ENCODE results near the gene NRXN3.

The NRXN3 gene

DNA sequence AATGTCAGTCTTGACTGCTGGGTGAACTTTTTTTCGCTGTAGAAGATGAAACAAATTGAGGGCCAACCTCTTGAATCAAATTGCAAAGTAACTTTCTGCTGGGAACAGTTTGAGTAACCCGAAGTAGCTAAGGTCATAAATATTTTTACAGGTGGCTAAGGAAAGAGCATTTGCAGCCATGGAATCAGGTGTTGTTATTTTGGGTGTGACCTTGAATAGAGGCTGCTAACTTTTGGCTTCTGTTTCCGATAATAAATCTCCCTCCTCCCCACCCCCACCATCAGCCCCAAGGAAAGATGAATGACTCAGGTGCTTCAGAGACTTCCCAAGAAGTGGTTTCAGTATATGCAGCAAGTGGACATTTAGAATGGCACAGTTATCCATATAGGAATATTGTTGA is 1469.4 kb downstream of the NRXN3 start:
- no peak for DNase-seq (ENCODE audit: low read depth)

- no peak for DNase-seq (ENCODE audit: low read depth)
These were observed 1471.2 kb downstream of the NRXN3 start for GRCh38 chr14:79641371-79641770.

- no peak for DNase-seq (ENCODE audit: low read depth)
These were observed 1473.0 kb downstream of the NRXN3 start for GRCh38 chr14:79643132-79643531.

GRCh38 chr14:79645753-79646362 is 1475.7 kb downstream of the NRXN3 start:
- no peak for DNase-seq (ENCODE audit: low read depth)

DNA sequence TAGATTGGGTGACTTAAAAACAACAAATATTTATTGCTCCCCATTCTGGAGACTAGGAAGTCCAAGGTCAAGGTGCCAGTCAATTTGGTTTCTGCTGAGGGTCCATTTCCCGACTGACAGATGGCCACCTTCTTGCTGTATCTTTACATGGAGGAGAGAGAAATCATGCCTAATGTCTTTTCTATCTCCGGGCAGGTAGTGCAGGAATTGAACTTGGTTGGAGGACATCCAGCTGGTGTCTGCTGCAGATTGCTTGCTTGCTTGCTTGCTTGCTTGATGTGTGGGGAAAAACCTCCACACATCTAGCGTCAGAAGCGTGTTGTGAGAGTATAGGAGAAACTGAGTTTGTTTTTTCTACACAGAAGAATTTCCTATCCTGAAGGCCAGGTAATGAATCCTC is 1479.7 kb downstream of the NRXN3 start:
- DNase-seq (ENCODE audit: low read depth): no peak

DNA sequence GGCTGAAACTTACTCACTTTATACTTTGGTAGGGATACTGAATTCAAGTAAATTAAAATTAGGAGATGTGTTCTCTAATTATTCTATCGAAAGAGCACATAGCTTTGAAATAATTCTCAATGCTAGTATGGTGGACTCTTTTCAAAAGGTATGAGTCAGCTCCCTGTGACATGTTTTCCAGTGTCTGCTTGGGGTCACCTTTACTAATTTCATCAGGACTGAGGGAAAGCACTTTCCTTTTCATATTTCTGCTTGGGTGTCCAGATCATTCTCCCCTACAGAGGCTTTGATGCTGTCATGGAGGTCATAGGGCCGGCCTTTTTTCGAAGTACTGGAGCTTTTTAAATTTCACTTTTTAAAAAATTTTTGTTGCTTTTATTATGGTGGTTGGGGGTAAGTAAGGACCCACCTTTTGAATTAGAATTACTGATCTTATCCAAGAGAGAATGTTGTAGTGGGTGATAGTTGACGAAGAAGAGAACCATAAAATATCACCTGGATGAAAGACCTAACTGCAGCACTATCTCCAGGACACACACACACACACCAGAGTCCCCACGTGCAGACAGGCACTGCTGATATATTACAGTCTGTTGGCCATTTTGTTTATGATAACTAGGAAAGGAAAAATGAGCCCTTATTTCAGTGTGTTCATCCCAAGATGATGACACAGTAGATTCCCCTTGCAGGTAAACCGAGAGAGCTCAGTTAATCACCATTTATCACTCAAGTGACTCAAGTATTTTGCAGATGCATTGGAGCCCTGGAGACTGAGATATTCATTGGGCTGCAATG is 1482.5 kb downstream of the NRXN3 start:
- DNase-seq (ENCODE audit: low read depth): no peak

GRCh38 chr14:79656056-79656455 is 1485.9 kb downstream of the NRXN3 start:
- no peak for DNase-seq (ENCODE audit: low read depth)

GRCh38 chr14:79656496-79656895 is 1486.3 kb downstream of the NRXN3 start:
- DNase-seq (ENCODE audit: low read depth): no peak

- no peak for DNase-seq (ENCODE audit: low read depth)
These were observed 1488.0 kb downstream of the NRXN3 start for GRCh38 chr14:79658221-79658620.

- DNase-seq (ENCODE audit: low read depth): no peak
These were observed 1488.6 kb downstream of the NRXN3 start for GRCh38 chr14:79658769-79659168.

GRCh38 chr14:79660053-79660939 is 1490.1 kb downstream of the NRXN3 start:
- DNase-seq (ENCODE audit: low read depth): no peak

DNA sequence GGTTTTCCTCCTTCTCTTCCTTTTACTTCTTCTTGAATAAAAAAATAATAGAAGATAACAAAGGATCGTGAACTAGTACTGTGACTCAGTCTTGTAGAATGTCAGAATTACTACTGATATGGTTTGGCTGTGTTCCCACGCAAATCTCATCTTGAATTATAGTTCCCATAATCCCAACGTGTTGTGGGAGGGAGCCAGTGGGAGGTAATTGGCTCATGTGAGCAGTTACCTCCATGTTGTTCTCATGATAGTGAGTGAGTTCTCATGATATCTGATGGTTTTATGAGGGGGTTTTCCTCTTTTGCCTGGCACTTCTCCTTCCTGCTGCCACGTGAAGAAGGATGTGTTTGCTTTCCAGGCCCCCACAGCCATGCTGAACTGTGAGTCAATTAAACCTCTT is 1491.6 kb downstream of the NRXN3 start:
- DNase-seq (ENCODE audit: low read depth): peak; percentile 5

GRCh38 chr14:79663453-79663852 is 1493.3 kb downstream of the NRXN3 start:
- no peak for DNase-seq (ENCODE audit: low read depth)

DNA sequence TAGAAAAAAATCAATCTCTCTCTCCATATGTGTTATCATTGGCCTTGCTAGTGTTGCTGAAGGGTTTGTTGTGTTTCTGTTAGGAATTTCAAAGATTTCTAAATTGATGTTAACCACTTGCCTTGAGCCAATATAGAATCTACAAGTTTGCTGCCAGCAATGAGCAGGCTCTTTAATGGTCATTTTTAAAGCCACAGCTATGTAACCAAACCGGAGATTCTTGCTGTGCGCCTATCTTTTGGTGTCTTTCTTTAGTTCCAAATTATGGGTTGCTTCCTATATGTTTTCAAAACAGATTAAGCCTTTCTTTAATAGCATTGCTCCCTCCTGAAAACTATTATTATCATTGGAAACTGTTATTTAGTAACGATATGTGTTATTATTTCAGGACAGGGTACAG is 1495.4 kb downstream of the NRXN3 start:
- DNase-seq (ENCODE audit: low read depth): no peak

GRCh38 chr14:79668951-79669350 is 1498.8 kb downstream of the NRXN3 start:
- DNase-seq (ENCODE audit: low read depth): no peak

DNA sequence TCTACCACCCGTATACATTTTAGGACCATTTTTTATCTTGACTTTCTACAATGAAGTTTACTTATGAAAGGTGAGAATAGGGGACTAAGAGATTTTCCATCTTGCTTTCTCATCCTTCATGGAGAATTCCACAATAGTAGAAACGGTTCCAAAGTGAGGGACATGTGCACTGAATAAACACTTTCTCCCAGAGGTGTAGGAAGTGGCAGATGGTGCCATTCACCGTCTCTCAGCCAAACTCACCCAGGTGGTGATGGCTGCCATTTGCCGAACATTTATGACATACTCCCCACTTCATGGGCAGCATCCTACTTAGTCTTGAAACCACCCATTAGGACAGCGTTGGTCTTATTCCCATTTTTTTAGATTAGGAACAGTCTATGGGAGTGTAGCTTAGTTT is 1500.6 kb downstream of the NRXN3 start:
- DNase-seq (ENCODE audit: low read depth): no peak

DNA sequence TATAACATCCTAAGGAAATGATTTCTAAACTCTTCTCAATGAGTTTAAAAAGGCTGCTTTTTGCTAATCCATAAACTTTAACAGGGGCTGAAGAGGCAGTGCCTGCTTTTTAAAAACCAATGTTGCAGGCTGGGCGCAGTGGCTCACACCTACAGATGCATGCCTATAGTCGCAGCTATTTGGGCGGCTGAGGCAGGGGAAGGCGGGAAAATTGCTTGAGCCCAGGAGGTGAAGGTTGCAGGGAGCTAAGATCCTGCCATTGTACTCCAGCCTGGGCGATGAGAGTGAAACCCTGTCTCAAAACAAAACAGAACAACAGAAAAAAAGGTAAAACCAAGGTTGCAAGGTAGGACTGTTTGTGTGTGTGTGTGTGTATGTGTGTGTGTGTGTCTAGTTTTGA is 1509.9 kb downstream of the NRXN3 start:
- no peak for DNase-seq (ENCODE audit: low read depth)

DNA sequence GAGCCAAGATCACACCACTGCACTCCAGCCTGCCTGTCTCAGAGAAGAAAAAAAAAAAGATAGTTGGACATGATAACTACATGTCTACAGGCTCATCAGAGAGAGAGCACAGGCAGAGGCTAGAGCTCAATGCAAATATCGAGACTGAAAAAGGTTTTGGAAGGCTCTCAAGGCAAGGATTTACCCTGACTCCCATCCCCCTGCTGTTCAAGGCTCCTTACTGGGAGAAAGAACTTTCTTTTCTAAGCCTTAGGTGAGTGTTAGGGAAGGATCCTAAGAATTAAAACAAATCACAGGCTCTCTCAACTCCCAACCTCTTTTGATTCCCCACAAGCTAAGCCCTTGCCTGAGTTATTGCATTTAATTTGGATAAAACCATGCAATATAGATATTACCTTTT is 1516.0 kb downstream of the NRXN3 start:
- DNase-seq (ENCODE audit: low read depth): no peak

DNA sequence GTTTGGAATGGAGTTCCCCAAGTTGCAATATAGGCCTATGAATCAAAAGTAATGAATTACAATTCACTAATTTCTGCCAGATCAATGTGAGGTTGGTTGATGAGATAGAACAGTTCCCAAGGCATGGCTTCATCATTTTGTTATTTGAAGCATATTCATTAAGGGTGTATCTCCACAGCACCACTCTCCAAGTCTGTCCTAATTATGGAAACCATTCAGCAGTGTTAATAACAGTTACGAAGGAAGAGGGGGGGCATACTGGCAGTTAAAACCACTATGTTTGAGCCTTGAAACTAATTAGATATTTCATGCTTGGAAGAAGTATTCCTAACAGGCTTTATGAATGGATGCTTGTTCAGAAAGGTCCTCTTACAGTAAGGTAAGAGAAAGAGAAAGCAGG is 1520.8 kb downstream of the NRXN3 start:
- no peak for DNase-seq (ENCODE audit: low read depth)

DNA sequence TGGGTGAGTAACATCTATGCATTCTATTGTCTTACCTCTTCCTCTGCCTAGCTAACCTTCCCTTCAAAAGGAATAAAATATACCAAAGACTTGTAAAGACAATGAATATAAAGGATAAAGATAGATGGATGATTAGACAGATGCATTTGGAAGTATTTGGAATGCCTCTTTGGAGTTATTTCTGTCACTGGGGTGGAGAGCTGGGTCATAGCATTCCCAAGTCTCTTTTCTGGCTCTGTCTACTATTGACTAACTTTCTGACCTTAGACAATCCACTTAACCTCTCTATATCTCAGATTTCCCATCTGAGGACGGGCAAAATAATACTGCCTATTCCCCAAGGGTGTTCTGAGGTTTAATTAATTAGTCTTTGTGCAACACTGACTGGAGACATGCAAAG is 1523.8 kb downstream of the NRXN3 start:
- DNase-seq (ENCODE audit: low read depth): no peak

GRCh38 chr14:79695307-79695706 is 1525.1 kb downstream of the NRXN3 start:
- no peak for DNase-seq (ENCODE audit: low read depth)

DNA sequence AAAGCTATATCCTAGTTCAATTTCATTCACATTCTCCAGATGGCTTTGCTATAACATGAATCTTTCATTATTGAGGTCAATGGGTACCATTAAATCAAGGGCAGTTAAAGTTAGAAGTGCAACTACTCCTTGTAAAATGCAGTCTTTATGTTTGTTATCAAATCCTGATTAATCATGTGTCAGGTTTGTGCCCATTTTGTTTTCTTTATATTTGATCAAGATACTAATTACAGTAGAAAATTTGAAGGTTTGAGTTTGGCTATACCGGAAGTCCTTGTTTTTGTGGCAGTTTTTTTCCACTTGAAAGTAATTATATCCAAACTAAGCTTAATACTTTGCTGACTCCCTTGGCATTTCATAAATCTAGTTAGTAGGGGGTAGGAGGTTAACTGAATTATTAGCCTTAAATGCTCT is 1528.1 kb downstream of the NRXN3 start:
- DNase-seq (ENCODE audit: low read depth): no peak

GRCh38 chr14:79699206-79699605 is 1529.0 kb downstream of the NRXN3 start:
- no peak for DNase-seq (ENCODE audit: low read depth)

All from HS-5 (cell line).